ENCODE results near the gene BET1. TPM values are rescaled to one million over a fixed set of nuclear protein-coding genes. Genes with fewer than 3 reads are reported as not detected.

BET1 gene
- total RNA-seq, 2 donors from 2014 or later, result 21.1 to 23.8 TPM

DNA sequence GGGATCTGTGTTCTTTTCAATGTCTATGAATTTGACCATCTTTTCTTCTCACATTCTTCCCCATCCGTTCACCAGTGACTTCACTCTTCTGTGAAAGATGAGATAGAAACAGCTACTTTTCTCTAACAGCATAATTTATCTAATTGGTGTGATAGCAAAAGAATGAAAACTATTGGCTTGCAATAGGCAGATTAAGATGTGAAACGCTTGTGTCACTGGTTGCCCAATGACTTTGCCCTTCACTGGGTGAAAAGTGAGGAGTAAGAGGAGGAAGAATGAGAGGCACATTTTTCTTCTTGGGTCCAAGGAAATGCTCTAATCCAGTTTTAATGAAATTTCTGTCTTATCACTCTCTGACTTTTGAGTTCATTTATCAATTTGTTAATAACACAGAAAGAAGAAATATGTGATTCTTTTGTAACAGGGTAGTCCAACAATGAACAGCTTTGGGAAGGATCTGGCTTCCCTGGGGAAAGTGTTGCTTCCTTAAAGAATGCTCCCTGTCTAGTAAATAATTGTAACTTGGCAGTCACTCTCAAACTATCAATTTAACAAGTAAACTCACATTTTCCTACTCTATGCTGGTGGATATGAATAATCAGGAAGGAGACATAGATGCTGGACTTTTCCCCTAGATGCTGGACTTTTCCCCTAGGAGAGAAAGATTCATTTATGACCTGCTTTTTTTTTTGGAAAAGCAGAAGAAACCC, 35.1 kb downstream of the BET1 start:
- ATAC-seq (replicated peaks in 1 of 2) (no peak), DNase-seq (no peak)
- H3K36me3 Mint-ChIP-seq (ENCODE audit: insufficient read depth in 2 of 2), result peaks cover 0 to 1% of the 10 kb centered on the region in 2 donors
- no peak overlapping the region for H3K4me3 Mint-ChIP-seq
- no peaks in the 10 kb centered on the region for H3K9me3 Mint-ChIP-seq
- H3K4me1 Mint-ChIP-seq (ENCODE audit: low read depth), result no peaks in the 10 kb centered on the region
- H3K27me3 Mint-ChIP-seq (ENCODE audit: low read depth), result no peaks in the 10 kb centered on the region
- H3K27ac Mint-ChIP-seq, result no peak overlapping the region

DNA sequence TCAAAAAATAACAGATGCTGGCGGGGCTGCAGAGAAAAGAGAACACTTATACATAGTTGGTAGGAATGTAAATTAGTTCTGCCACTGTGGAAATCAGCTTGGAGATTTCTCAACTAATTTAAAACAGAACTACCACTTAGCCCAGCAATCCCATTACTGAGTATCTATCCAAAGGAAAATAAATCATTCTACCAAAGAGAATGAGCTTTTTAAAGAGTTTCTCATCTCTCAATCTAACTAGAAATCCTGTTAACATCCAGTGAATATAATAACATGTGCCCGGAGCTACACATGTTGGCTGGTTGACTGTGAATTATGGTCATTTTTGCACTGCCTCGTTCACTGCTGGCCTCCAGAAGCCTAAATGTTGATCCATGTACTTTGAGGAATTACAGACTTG, 39.3 kb downstream of the BET1 start:
- DNase-seq, result no peak
- Mint-ChIP-seq H3K27me3 (ENCODE audit: low read depth) (no peaks in the 10 kb centered on the region), H3K9me3 (no peaks in the 10 kb centered on the region), H3K4me1 (ENCODE audit: low read depth) (no peaks in the 10 kb centered on the region), H3K36me3 (ENCODE audit: insufficient read depth in 2 of 2) (peaks cover 0 to 1% of the 10 kb centered on the region in 2 donors), H3K4me3 (no peak overlapping the region), H3K27ac (no peak overlapping the region)
- ATAC-seq (replicated peaks in 1 of 2), result no peak

- H3K4me1 Mint-ChIP-seq (ENCODE audit: low read depth), result no peaks in the 10 kb centered on the region
- no peak for ATAC-seq (replicated peaks in 1 of 2)
- no peaks in the 10 kb centered on the region for H3K9me3 Mint-ChIP-seq
- no peak for DNase-seq
- H3K27me3 Mint-ChIP-seq (ENCODE audit: low read depth), result no peaks in the 10 kb centered on the region
- H3K4me3 Mint-ChIP-seq, result no peak overlapping the region
- no peak overlapping the region for H3K27ac Mint-ChIP-seq
- H3K36me3 Mint-ChIP-seq (ENCODE audit: insufficient read depth in 2 of 2), result peaks cover 0 to 1% of the 10 kb centered on the region in 2 donors
Measured at GRCh38 chr7:93964262-93964661, 39.9 kb downstream of the BET1 start.

DNA sequence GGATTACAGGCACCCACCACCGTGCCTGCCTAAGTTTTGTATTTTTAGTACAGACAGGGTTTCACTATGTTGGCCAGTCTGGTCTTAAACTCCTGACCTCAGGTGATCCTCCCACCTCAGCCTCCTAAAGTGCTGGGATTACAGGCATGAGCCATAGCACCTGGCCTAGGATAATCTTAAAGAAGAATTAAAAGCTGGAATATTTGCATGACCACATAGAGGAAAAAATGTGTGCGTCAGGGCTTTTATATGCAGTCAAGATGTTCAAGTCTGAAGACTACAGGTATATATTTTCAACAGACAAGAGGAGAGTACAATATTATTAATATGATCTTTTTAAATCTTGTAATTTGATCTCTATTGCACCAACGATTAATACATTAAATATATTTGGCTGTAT, 43.2 kb downstream of the BET1 start:
- no peak for DNase-seq
- Mint-ChIP-seq H3K27me3 (ENCODE audit: low read depth) (no peaks in the 10 kb centered on the region), H3K36me3 (ENCODE audit: insufficient read depth in 2 of 2) (no peaks in the 10 kb centered on the region), H3K4me3 (no peak overlapping the region), H3K4me1 (ENCODE audit: low read depth) (no peaks in the 10 kb centered on the region), H3K27ac (no peak overlapping the region), H3K9me3 (no peaks in the 10 kb centered on the region)
- ATAC-seq (replicated peaks in 1 of 2), result no peak

DNA sequence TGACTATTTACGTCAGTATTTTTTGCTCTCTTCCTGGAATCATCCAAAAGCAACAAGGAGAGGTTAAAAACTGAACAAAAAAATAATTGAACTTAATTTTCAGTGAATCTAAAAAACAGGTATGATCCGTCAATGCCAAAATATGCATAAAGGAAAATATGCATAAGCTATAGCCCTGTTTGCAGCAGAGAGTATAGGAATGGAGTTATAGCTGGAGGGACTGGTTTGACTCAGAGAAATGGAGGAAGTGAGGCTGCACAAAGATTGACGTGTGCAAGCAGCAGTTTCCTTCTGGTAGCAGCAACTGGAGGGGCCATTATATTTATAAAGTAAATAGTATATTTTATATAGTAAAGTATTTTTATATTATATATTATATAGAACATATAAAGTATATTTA, 45.5 kb downstream of the BET1 start:
- Mint-ChIP-seq H3K36me3 (ENCODE audit: insufficient read depth in 2 of 2) (no peaks in the 10 kb centered on the region), H3K27me3 (ENCODE audit: low read depth) (no peaks in the 10 kb centered on the region), H3K4me1 (ENCODE audit: low read depth) (no peaks in the 10 kb centered on the region), H3K9me3 (no peaks in the 10 kb centered on the region), H3K4me3 (no peak overlapping the region), H3K27ac (no peak overlapping the region)
- DNase-seq (no peak), ATAC-seq (replicated peaks in 1 of 2) (no peak)

DNA sequence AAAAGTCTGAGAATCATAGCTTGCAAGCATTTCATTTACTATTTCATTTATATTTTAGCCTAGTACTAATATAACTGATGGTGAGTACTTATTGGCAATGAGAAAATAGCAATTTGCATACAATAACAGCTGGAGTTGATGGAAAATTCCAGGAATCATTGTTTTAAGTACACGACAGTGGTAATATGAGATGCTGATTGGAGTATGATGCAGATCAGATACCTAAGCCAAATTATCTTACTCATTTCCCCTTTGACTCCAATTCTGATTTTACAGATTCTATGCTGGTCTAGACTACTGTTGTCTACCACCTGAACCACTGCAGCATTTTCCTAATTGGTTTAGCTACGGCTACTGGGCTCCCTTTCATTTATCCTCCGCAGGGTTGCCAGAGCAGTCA, 45.9 kb downstream of the BET1 start:
- DNase-seq, result no peak
- no peaks in the 10 kb centered on the region for H3K4me1 Mint-ChIP-seq (ENCODE audit: low read depth)
- no peaks in the 10 kb centered on the region for H3K9me3 Mint-ChIP-seq
- H3K36me3 Mint-ChIP-seq (ENCODE audit: insufficient read depth in 2 of 2), result no peaks in the 10 kb centered on the region
- no peak overlapping the region for H3K4me3 Mint-ChIP-seq
- no peaks in the 10 kb centered on the region for H3K27me3 Mint-ChIP-seq (ENCODE audit: low read depth)
- no peak overlapping the region for H3K27ac Mint-ChIP-seq
- ATAC-seq (replicated peaks in 1 of 2), result no peak

DNA sequence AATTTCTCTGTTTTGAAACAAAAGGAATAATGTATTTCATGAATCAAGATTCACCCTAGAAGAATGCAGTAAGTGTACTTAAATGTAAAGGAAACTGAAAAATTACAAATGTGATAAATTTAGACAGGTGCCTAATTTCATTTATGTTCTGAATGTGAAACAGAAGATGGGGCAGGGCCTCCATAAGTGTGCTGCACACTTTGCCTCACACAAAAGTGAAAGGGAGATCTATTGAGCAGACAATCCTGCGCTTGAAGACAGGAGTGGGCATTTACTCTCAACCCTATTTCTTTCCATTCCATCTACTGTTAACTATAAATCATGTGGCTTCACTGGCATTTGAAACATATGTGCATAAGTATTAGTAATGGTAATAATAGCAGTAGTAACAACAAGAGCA, 46.4 kb downstream of the BET1 start:
- no peak for DNase-seq
- no peak for ATAC-seq (replicated peaks in 1 of 2)
- Mint-ChIP-seq H3K27me3 (ENCODE audit: low read depth) (no peaks in the 10 kb centered on the region), H3K4me1 (ENCODE audit: low read depth) (no peaks in the 10 kb centered on the region), H3K36me3 (ENCODE audit: insufficient read depth in 2 of 2) (no peaks in the 10 kb centered on the region), H3K4me3 (no peak overlapping the region), H3K9me3 (peaks cover 0 to 2% of the 10 kb centered on the region in 2 donors), H3K27ac (no peak overlapping the region)

- H3K4me1 Mint-ChIP-seq (ENCODE audit: low read depth), result no peaks in the 10 kb centered on the region
- H3K27ac Mint-ChIP-seq, result no peak overlapping the region
- ATAC-seq (replicated peaks in 1 of 2) (no peak), DNase-seq (no peak)
- no peaks in the 10 kb centered on the region for H3K36me3 Mint-ChIP-seq (ENCODE audit: insufficient read depth in 2 of 2)
- H3K4me3 Mint-ChIP-seq, result no peak overlapping the region
- H3K9me3 Mint-ChIP-seq, result peaks cover 0 to 2% of the 10 kb centered on the region in 2 donors
- no peaks in the 10 kb centered on the region for H3K27me3 Mint-ChIP-seq (ENCODE audit: low read depth)
Measured at GRCh38 chr7:93955304-93955703, 48.9 kb downstream of the BET1 start.

- ATAC-seq (replicated peaks in 1 of 2) (no peak), DNase-seq (no peak)
- Mint-ChIP-seq H3K4me1 (ENCODE audit: low read depth) (no peaks in the 10 kb centered on the region), H3K27ac (no peak overlapping the region), H3K27me3 (ENCODE audit: low read depth) (no peaks in the 10 kb centered on the region), H3K36me3 (ENCODE audit: insufficient read depth in 2 of 2) (no peaks in the 10 kb centered on the region), H3K9me3 (peaks cover 0 to 2% of the 10 kb centered on the region in 2 donors), H3K4me3 (no peak overlapping the region)
Measured at GRCh38 chr7:93949423-93949822, 54.7 kb downstream of the BET1 start.

- ATAC-seq (replicated peaks in 1 of 2) (no peak), DNase-seq (no peak)
- peaks cover 4% of the 10 kb centered on the region for H3K27me3 Mint-ChIP-seq (ENCODE audit: low read depth)
- H3K27ac Mint-ChIP-seq, result no peak overlapping the region
- H3K36me3 Mint-ChIP-seq (ENCODE audit: insufficient read depth in 2 of 2), result no peaks in the 10 kb centered on the region
- peaks cover 0 to 2% of the 10 kb centered on the region in 2 donors for H3K9me3 Mint-ChIP-seq
- H3K4me1 Mint-ChIP-seq (ENCODE audit: low read depth), result no peaks in the 10 kb centered on the region
- H3K4me3 Mint-ChIP-seq, result no peak overlapping the region
Measured at GRCh38 chr7:93948873-93949272, 55.3 kb downstream of the BET1 start.

GRCh38 chr7:93948106-93948505, 56.0 kb downstream of the BET1 start:
- DNase-seq (no peak), ATAC-seq (replicated peaks in 1 of 2) (no peak)
- H3K9me3 Mint-ChIP-seq, result peaks cover 0 to 2% of the 10 kb centered on the region in 2 donors
- no peak overlapping the region for H3K27ac Mint-ChIP-seq
- no peak overlapping the region for H3K4me3 Mint-ChIP-seq
- H3K4me1 Mint-ChIP-seq (ENCODE audit: low read depth), result no peaks in the 10 kb centered on the region
- H3K36me3 Mint-ChIP-seq (ENCODE audit: insufficient read depth in 2 of 2), result no peaks in the 10 kb centered on the region
- H3K27me3 Mint-ChIP-seq (ENCODE audit: low read depth), result peaks cover 6% of the 10 kb centered on the region

DNA sequence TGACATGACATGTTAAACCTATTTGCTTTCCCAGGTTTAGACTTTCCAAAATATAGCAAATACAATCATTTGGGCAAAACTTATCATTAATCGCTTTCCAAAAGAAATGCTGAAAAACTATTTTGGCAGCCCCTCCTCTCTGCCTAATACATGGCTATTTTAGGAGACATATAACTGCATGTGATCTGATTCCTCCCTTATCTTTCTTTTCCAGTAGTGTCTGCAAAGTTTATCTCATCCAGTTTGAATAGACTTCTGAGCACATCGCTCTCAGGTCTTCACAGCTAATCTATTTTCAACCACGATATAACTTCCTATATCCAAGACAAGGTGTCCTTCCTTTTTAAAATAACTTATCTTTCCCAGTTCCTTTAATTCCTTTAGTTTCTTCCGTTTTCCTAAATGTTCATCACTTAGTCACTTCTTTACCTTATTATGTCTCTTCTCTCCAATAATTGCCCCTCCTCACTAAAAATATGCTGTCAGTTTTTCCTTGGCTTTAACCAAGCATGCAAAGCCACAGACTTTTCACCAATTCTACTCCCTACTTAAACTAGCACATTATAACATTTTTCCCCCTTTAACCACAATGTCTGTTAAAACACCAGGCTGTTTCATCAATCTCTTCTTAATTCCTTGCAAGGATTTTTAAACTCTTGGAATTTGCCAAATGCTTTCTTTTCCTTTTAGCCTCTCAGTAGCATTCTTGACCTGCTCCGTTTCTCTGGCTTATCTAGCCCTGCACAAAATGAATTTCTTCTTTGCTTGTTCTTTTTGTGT, 58.2 kb downstream of the BET1 start:
- DNase-seq (no peak), ATAC-seq (replicated peaks in 1 of 2) (no peak)
- Mint-ChIP-seq H3K27ac (no peak overlapping the region), H3K4me3 (no peak overlapping the region), H3K36me3 (ENCODE audit: insufficient read depth in 2 of 2) (no peaks in the 10 kb centered on the region), H3K27me3 (ENCODE audit: low read depth) (peaks cover 7% of the 10 kb centered on the region), H3K4me1 (ENCODE audit: low read depth) (no peaks in the 10 kb centered on the region), H3K9me3 (no peaks in the 10 kb centered on the region)

GRCh38 chr7:93945083-93945482, 59.1 kb downstream of the BET1 start:
- H3K27ac Mint-ChIP-seq, result no peak overlapping the region
- no peak overlapping the region for H3K4me3 Mint-ChIP-seq
- H3K9me3 Mint-ChIP-seq, result no peaks in the 10 kb centered on the region
- DNase-seq (no peak), ATAC-seq (replicated peaks in 1 of 2) (no peak)
- peaks cover 11% of the 10 kb centered on the region for H3K27me3 Mint-ChIP-seq (ENCODE audit: low read depth)
- H3K36me3 Mint-ChIP-seq (ENCODE audit: insufficient read depth in 2 of 2), result no peaks in the 10 kb centered on the region
- no peaks in the 10 kb centered on the region for H3K4me1 Mint-ChIP-seq (ENCODE audit: low read depth)

DNA sequence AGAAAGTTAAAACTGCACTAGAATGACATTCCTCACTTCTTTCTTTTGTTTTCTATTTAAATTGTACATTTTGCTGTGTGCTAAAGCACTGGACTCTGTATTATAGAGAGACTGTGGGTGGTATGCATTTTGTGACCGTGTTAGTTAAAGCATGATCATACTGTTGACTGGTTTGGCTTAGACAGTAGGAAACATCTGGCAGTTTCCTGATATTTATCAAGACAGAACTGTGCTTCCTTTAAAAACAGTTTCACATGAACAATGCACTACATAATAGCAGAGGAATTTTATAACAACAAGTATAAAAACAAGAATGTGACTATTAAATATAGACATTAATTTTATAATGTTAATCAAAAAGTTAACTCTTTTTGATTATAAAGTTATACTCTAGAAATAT, 59.5 kb downstream of the BET1 start:
- ATAC-seq (replicated peaks in 1 of 2) (no peak), DNase-seq (no peak)
- Mint-ChIP-seq H3K4me1 (ENCODE audit: low read depth) (no peaks in the 10 kb centered on the region), H3K36me3 (ENCODE audit: insufficient read depth in 2 of 2) (no peaks in the 10 kb centered on the region), H3K27ac (no peak overlapping the region), H3K4me3 (no peak overlapping the region), H3K27me3 (ENCODE audit: low read depth) (peaks cover 11% of the 10 kb centered on the region), H3K9me3 (no peaks in the 10 kb centered on the region)
